ENCODE results near the gene ACSS3.

The ACSS3 gene

DNA sequence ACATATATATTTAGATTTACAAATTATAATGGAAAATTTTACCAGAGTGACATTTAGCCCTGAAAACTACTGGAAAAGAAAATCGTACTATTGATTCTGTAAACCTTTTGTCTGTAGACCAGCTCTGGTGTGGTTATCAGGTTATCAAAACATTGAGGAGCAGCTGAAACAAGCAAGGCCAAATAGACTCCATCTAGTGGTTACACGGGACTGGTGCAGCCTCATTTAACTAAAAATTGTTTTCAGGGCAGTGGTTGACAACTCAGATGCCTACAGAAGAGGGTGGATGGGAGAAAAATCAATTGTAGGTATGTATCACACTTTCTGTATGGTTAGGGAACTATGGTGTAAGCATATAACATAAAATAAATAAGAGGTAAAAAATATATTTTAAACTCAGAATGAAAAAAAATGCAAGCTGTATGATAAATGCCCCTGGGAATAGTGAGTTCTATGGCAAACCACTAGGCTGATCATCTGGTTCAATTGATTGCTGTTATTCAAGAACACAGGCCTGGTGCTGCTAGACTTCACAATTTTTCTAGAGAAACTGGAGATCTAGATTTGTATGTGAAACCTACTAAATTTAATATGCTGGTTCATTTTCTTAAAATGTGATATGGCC, 51.2 kb downstream of the ACSS3 start:
- Histone ChIP-seq H3K4me3 (ENCODE audit: low read length) (no peak overlapping the region), H4K20me1 (ENCODE audit: insufficient read depth, low read length) (no peaks in the 10 kb centered on the region), H2AFZ (ENCODE audit: low read depth, low read length) (no peak overlapping the region), H3K36me3 (replicated peaks; ENCODE audit: low read depth, low read length) (no peaks in the 10 kb centered on the region), H3K4me1 (ENCODE audit: low read length) (no peaks in the 10 kb centered on the region), H3K79me2 (ENCODE audit: low read length) (no peaks in the 10 kb centered on the region), H3K27ac (ENCODE audit: low read length) (no peak overlapping the region), H3K4me2 (ENCODE audit: low read length) (no peak overlapping the region), H3K9ac (ENCODE audit: low read length) (no peak overlapping the region), H3K9me3 (ENCODE audit: insufficient read depth, low read length) (no peaks in the 10 kb centered on the region), H3K27me3 (ENCODE audit: low read depth, low read length) (no peaks in the 10 kb centered on the region)
- TF ChIP-seq EZH2phosphoT487 (IDR thresholded peaks at IDR 0.05; ENCODE audit: low read depth): no peak
- TF ChIP-seq, protein P1, sequence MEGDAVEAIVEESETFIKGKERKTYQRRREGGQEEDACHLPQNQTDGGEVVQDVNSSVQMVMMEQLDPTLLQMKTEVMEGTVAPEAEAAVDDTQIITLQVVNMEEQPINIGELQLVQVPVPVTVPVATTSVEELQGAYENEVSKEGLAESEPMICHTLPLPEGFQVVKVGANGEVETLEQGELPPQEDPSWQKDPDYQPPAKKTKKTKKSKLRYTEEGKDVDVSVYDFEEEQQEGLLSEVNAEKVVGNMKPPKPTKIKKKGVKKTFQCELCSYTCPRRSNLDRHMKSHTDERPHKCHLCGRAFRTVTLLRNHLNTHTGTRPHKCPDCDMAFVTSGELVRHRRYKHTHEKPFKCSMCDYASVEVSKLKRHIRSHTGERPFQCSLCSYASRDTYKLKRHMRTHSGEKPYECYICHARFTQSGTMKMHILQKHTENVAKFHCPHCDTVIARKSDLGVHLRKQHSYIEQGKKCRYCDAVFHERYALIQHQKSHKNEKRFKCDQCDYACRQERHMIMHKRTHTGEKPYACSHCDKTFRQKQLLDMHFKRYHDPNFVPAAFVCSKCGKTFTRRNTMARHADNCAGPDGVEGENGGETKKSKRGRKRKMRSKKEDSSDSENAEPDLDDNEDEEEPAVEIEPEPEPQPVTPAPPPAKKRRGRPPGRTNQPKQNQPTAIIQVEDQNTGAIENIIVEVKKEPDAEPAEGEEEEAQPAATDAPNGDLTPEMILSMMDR (IDR thresholded peaks at IDR 0.05; ENCODE audit: low read depth, low read length): peak; percentile 78

DNA sequence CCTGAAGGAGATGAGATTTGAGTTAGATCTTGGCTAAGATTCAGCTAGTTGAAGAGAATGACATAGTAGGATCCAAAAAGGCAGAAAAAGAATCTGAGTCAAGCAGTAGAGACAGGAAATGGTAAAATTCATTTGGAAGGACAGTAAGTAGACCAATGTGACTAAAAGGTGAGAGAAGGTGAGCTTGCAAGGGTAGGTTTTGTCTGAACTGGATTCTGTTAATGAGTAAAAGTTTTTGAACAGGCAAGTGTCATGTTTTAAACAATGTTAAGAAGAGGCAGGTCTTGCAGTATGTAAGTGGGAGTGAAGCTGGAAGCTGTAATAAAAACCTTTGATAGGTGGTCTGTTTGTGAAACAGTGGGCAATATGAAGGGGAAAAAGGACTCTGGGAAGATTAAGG, 58.6 kb downstream of the ACSS3 start:
- Histone ChIP-seq H3K9me3 (ENCODE audit: insufficient read depth, low read length) (no peaks in the 10 kb centered on the region), H3K79me2 (ENCODE audit: low read length) (no peaks in the 10 kb centered on the region), H3K27me3 (ENCODE audit: low read depth, low read length) (no peaks in the 10 kb centered on the region), H3K4me3 (ENCODE audit: low read length) (no peak overlapping the region), H4K20me1 (ENCODE audit: insufficient read depth, low read length) (no peaks in the 10 kb centered on the region), H3K27ac (ENCODE audit: low read length) (no peak overlapping the region), H3K36me3 (replicated peaks; ENCODE audit: low read depth, low read length) (no peaks in the 10 kb centered on the region), H2AFZ (ENCODE audit: low read depth, low read length) (no peak overlapping the region), H3K9ac (ENCODE audit: low read length) (no peak overlapping the region), H3K4me1 (ENCODE audit: low read length) (no peaks in the 10 kb centered on the region), H3K4me2 (ENCODE audit: low read length) (no peak overlapping the region)
- TF ChIP-seq, protein P1 (IDR thresholded peaks at IDR 0.05; ENCODE audit: low read depth, low read length): no peak
- no peak for TF ChIP-seq EZH2phosphoT487 (IDR thresholded peaks at IDR 0.05; ENCODE audit: low read depth)

DNA sequence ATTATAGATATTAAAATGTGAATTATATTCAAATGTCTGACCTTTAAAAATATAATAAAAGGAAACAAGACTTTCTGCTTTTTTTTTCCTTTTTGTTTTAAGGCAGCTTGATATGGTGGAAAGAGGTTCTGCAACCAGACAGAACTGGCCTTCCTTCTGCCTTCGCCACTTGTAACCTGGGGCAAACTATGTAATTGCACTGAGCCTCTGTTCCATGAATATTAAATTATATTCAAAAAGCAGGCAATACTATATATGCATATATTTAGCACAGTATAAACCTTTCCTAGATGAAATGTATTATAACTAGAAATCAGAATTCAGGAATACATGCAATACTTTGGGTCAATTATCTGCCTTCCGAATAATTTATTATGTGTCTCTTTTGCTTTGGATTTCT, 59.9 kb downstream of the ACSS3 start:
- no peaks in the 10 kb centered on the region for H3K4me1 ChIP-seq (ENCODE audit: low read length)
- H3K27me3 ChIP-seq (ENCODE audit: low read depth, low read length): no peaks in the 10 kb centered on the region
- TF ChIP-seq, protein P1 (IDR thresholded peaks at IDR 0.05; ENCODE audit: low read depth, low read length): no peak
- TF ChIP-seq EZH2phosphoT487 (IDR thresholded peaks at IDR 0.05; ENCODE audit: low read depth): no peak
- H3K79me2 ChIP-seq (ENCODE audit: low read length): no peaks in the 10 kb centered on the region
- no peak overlapping the region for H3K4me2 ChIP-seq (ENCODE audit: low read length)
- H4K20me1 ChIP-seq (ENCODE audit: insufficient read depth, low read length): no peaks in the 10 kb centered on the region
- no peaks in the 10 kb centered on the region for H3K9me3 ChIP-seq (ENCODE audit: insufficient read depth, low read length)
- no peak overlapping the region for H2AFZ ChIP-seq (ENCODE audit: low read depth, low read length)
- no peak overlapping the region for H3K4me3 ChIP-seq (ENCODE audit: low read length)
- H3K27ac ChIP-seq (ENCODE audit: low read length): no peak overlapping the region
- H3K36me3 ChIP-seq (replicated peaks; ENCODE audit: low read depth, low read length): no peaks in the 10 kb centered on the region
- no peak overlapping the region for H3K9ac ChIP-seq (ENCODE audit: low read length)

DNA sequence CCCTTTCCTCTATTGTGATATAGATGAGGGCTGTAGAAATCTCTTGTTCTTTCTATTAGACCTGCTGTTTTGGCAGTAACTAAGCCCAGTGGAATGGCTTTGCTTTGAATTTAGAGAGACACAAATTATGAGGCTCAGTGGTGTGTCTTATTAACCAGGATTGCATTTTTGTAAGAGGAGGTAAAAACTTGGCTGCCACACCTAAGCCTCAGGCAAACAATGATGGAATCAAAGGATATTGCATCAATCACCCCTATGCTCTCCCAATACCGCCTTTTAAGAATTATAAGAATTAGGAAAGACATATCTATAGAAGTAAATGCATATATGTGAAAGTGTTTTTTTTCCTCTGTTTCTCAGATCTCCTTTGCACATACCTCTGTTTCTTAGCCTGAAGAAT, 63.3 kb downstream of the ACSS3 start:
- Histone ChIP-seq H3K9ac (ENCODE audit: low read length) (no peak overlapping the region), H3K4me1 (ENCODE audit: low read length) (no peaks in the 10 kb centered on the region), H2AFZ (ENCODE audit: low read depth, low read length) (no peak overlapping the region), H3K27ac (ENCODE audit: low read length) (no peak overlapping the region), H3K36me3 (replicated peaks; ENCODE audit: low read depth, low read length) (no peaks in the 10 kb centered on the region), H3K4me2 (ENCODE audit: low read length) (no peak overlapping the region), H4K20me1 (ENCODE audit: insufficient read depth, low read length) (no peaks in the 10 kb centered on the region), H3K79me2 (ENCODE audit: low read length) (no peaks in the 10 kb centered on the region), H3K27me3 (ENCODE audit: low read depth, low read length) (no peaks in the 10 kb centered on the region), H3K4me3 (ENCODE audit: low read length) (no peak overlapping the region), H3K9me3 (ENCODE audit: insufficient read depth, low read length) (no peaks in the 10 kb centered on the region)
- TF ChIP-seq, protein P1 (IDR thresholded peaks at IDR 0.05; ENCODE audit: low read depth, low read length): no peak
- no peak for TF ChIP-seq EZH2phosphoT487 (IDR thresholded peaks at IDR 0.05; ENCODE audit: low read depth)

All from OCI-LY3 (cell line).